ENCODE measurements around the gene RHOBTB1. TPM values are rescaled to one million over a fixed set of nuclear protein-coding genes. Genes with fewer than 3 reads are reported as not detected.

RHOBTB1 gene
- total and polyA plus RNA-seq, 9 of the 15 experiments (the other 6 are each of a cell fraction or from before 2014, with no cell fraction given): 1.7 to 11.7 (median 9.3) TPM

DNA sequence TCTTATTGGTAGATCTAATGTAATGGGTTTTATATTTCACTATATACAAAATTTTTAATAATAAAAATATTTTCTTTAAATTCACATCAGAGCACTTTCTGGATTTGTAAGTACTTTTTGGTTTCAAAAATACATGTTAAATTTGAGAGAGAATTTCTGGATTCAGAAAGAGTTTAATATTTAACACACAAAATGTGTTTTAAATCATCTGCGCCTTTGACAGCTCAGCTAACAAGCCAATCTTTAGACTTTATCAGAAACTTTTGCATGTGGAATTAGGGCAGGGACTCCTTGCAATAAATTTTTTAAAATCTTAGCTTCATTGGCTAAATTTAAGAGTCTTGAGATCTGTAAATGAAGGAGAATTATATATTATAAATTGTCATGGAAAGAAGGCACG is 32.7 kb upstream of the RHOBTB1 start (continued):
- TF ChIP-seq RAD21 (CRISPR knock-in tag; conservative IDR thresholded peaks at IDR 0.05 in 1 of 2, IDR thresholded peaks at IDR 0.05 in 1 of 2): no peak

DNA sequence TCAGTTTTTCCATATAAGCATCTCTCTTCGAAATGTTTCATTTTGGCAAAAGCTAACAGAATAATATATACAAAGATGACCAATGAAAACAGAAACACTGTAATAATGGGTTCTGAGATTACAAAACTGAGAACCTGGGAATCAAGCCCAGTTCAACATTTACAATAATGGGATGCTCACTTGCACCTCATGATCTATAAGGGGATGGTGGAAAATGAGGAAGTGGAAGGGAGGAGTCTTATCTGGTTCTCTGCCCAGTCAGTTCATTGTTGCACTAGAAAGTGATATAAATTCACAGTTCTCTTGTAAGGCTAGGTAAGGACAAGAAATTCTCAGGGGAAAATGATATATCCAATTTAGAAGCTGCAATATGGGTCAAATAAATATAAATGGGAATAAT is 31.7 kb upstream of the RHOBTB1 start:
- H3K27ac ChIP-seq (ENCODE audit: extremely low read depth, low read depth, low read length): peak overlapping the region; percentile 31; the same call in 1 of the 3 replicates
- in situ Hi-C loops (cut with MboI) (no loop called here), intact Hi-C loops (cut with micrococcal nuclease) (loop anchor here (5.0 kb wide), 1 partner anchor 792 kb away; no protein-coding TSS in a partner anchor)
- peaks cover 14 to 59% of the 10 kb centered on the region in 2 experiments for H3K4me1 ChIP-seq (replicated peaks in 1 of 2; ENCODE audit: control insufficient read depth in 2 of 2, insufficient read depth in 2 of 2, low read length in 2 of 2)
- H3K4me3 ChIP-seq: no peak overlapping the region
- no peak overlapping the region for H3K9ac ChIP-seq (ENCODE audit: insufficient read depth in 1 of 2, low read depth in 2 of 2, low read length in 2 of 2)
- CTCF ChIA-PET (ENCODE audit: low intra/inter-chr PET ratio): no interaction called here
- no peaks in the 10 kb centered on the region for H3K36me3 ChIP-seq (ENCODE audit: control insufficient read depth, insufficient read depth, low read length)
- H3K27me3 ChIP-seq (ENCODE audit: control insufficient read depth in 2 of 2, insufficient read depth in 2 of 2, low read length in 2 of 2): no peaks in the 10 kb centered on the region
- ATAC-seq (peak; percentile 44), FAIRE-seq (peak; percentile 32), DNase-seq (ENCODE audit: extremely low read depth in 1 of 4, low spot score in 3 of 4) (peak in 2 of 4 experiments; percentile 56 to 57)
- WGBS (ENCODE audit: insufficient coverage, low coverage, missing lambda C conversion rate): 75% methylated on average over 1 of the region's 1 CpG
- H3K9me1 ChIP-seq (ENCODE audit: control insufficient read depth, insufficient read depth, low read length): no peaks in the 10 kb centered on the region
- H3K4me2 ChIP-seq (ENCODE audit: insufficient read depth, low read length): peak overlapping the region; percentile 20; the same call in 1 of the 2 replicates
- POLR2A ChIA-PET: no interaction called here
- H3K9me3 ChIP-seq (replicated peaks; ENCODE audit: control insufficient read depth, insufficient read depth, low read depth, low read length): no peaks in the 10 kb centered on the region
- no peaks in the 10 kb centered on the region for H3K79me2 ChIP-seq (ENCODE audit: control insufficient read depth, insufficient read depth, low read length)
- no peaks in the 10 kb centered on the region for H4K20me1 ChIP-seq (replicated peaks; ENCODE audit: control insufficient read depth, insufficient read depth, low read length)
- BruUV-seq (replicated peaks): no TSS peak
- H2AFZ ChIP-seq (ENCODE audit: low read depth, low read length): peak overlapping the region; percentile 37; the same call in 1 of the 2 replicates
- TF ChIP-seq ESRRA (IDR thresholded peaks at IDR 0.05; ENCODE audit: borderline replicate concordance, low read depth) (no peak), ZSCAN29 (IDR thresholded peaks at IDR 0.05) (no peak), LEF1 (IDR thresholded peaks at IDR 0.05) (0 out of 2 replicates have a peak, but pooled peaks have one; percentile 15), NBN (IDR thresholded peaks at IDR 0.05; ENCODE audit: low read depth) (0 out of 2 replicates have a peak, but pooled peaks have one; percentile 29), EP300 (IDR thresholded peaks at IDR 0.05; ENCODE audit: low read length) (0 out of 2 replicates have a peak, but pooled peaks have one; percentile 22), PYGO2 (tag; IDR thresholded peaks at IDR 0.05) (no peak), MECOM (CRISPR knock-in tag; IDR thresholded peaks at IDR 0.05) (0 out of 2 replicates have a peak, but pooled peaks have one; percentile 3), RCOR1 (IDR thresholded peaks at IDR 0.05; ENCODE audit: borderline replicate concordance in 1 of 2, low read depth in 2 of 2, low read length in 2 of 2) (peak in 1 of 2 experiments; percentile 79; a peak in 2 of 4 replicates)
- TF ChIP-seq, protein P1, sequence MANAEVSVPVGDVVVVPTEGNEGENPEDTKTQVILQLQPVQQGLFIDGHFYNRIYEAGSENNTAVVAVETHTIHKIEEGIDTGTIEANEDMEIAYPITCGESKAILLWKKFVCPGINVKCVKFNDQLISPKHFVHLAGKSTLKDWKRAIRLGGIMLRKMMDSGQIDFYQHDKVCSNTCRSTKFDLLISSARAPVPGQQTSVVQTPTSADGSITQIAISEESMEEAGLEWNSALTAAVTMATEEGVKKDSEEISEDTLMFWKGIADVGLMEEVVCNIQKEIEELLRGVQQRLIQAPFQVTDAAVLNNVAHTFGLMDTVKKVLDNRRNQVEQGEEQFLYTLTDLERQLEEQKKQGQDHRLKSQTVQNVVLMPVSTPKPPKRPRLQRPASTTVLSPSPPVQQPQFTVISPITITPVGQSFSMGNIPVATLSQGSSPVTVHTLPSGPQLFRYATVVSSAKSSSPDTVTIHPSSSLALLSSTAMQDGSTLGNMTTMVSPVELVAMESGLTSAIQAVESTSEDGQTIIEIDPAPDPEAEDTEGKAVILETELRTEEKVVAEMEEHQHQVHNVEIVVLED (CRISPR knock-in tag; IDR thresholded peaks at IDR 0.05): no peak
- TF ChIP-seq, protein P2, sequence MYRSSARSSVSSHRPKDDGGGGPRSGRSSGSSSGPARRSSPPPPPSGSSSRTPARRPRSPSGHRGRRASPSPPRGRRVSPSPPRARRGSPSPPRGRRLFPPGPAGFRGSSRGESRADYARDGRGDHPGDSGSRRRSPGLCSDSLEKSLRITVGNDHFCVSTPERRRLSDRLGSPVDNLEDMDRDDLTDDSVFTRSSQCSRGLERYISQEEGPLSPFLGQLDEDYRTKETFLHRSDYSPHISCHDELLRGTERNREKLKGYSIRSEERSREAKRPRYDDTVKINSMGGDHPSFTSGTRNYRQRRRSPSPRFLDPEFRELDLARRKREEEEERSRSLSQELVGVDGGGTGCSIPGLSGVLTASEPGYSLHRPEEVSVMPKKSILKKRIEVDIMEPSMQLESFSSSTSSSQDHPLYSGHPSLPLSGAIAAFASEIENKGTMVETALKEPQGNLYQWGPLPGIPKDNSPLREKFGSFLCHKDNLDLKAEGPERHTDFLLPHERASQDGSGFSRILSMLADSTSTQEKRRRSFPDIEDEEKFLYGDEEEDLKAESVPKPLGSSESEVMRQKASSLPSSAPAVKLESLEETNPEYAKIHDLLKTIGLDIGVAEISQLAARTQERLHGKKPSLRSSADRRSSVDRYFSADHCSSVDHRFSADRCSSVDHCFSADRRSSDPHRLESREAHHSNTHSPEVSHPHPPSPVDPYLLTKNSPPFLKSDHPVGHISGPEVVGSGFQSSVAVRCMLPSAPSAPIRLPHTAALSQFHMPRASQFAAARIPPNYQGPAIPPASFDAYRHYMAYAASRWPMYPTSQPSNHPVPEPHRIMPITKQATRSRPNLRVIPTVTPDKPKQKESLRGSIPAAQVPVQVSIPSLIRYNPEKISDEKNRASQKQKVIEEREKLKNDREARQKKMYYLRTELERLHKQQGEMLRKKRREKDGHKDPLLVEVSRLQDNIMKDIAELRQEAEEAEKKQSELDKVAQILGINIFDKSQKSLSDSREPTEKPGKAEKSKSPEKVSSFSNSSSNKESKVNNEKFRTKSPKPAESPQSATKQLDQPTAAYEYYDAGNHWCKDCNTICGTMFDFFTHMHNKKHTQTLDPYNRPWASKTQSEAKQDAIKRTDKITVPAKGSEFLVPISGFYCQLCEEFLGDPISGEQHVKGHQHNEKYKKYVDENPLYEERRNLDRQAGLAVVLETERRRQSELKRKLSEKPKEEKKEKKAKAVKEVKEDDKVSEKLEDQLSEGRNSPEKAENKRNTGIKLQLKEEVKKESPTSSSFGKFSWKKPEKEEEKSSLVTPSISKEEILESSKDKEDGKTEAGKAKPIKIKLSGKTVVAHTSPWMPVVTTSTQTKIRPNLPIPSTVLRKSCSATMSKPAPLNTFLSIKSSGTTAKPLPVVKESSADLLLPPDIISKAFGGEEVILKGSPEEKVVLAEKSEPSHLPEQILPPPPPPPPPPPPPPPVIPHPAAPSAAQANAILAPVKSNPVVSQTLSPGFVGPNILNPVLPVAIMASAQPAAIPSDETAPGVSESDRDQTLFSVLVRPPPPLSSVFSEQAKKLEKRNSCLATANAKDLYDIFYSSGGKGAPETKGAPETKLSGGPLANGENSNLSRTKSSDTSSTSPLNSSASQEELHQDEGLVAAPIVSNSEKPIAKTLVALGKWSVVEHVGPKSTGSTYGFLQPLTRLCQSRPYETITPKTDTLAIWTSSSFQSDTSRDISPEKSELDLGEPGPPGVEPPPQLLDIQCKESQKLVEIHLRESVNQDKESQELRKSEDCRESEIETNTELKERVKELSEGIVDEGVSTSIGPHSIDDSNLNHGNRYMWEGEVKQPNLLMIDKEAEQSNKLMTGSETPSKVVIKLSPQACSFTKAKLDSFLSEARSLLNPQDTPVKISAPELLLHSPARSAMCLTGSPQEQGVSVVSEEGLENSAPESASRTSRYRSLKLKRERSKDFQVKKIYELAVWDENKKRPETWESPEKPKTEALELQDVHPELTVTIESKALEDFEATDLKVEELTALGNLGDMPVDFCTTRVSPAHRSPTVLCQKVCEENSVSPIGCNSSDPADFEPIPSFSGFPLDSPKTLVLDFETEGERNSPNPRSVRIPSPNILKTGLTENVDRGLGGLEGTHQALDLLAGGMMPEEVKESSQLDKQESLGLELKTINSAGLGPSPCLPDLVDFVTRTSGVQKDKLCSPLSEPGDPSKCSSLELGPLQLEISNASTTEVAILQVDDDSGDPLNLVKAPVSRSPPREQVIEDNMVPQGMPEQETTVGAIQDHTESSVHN (IDR thresholded peaks at IDR 0.05; ENCODE audit: borderline replicate concordance in 1 of 2, low read depth in 1 of 2): 0 out of 4 replicates have a peak, but pooled peaks of 1 of the 2 experiments have one; percentile 21

Data from K562 (cell line).